Measurements from ENCODE around the gene ATF7IP2. TPM values are rescaled to one million over a fixed set of nuclear protein-coding genes. Genes with fewer than 3 reads are reported as not detected.

The ATF7IP2 gene
- total and polyA plus RNA-seq, 2 of the 13 experiments (the other 11 are each of a cell fraction or from before 2014, with no cell fraction given), result 117 to 217 TPM

DNA sequence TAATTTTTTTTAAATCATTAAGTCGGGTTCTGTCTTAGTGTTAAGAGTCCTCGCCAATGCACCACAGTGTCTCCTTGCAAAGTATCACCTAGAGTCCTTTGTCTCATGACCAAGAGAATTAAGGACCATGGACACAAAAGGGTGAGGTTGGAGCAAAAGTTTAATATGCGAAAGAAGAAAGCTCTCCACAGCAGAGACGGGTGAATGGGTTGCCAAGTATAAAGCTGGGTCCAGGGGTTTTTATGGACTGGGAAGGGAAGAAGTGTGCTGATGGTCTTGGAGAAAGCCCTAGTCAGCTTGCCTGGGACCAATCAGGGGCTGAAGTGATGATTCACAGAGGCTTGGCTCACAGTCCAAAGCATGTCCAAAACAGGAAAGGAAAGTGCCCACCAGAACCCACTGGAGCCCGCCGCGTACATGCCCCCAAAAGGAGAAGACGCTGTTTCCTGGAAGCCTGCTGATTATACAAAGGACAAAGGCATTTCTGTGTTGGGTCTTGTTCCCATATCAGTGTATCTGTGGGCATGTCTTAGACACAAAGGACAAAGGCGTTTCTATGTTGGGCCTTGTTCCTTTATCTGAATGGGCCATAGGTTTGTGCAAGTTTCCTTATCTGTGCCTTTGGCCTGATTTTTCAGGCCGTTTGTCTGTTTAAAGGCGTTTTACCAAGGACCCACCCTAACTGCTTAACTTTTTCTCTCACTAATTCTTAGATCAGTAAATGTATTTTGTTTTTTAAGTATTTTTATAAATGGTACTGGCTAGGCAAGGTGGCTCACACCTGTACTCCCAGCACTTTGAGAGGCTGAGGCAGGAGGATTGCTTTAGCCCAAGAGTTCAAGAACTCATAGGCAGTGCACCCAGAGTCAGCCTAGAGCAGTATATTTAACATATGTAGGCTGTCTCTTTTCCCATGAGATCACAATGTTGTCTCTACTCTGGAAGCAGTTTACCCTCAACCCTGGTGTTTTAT, 28.7 kb upstream of the ATF7IP2 start (continued):
- TF ChIP-seq PREB (CRISPR knock-in tag; IDR thresholded peaks at IDR 0.05) (no peak), RORA (CRISPR knock-in tag; IDR thresholded peaks at IDR 0.05) (no peak), ZC3H13 (CRISPR knock-in tag; IDR thresholded peaks at IDR 0.05) (no peak), ZNF747 (CRISPR knock-in tag; IDR thresholded peaks at IDR 0.05; ENCODE audit: borderline replicate concordance) (peak; percentile 42; the same call in 1 of the 2 replicates), ZNF296 (CRISPR knock-in tag; conservative IDR thresholded peaks at IDR 0.05) (no peak), NCOA2 (CRISPR knock-in tag; IDR thresholded peaks at IDR 0.05) (peak; percentile 81), HMG20A (CRISPR knock-in tag; IDR thresholded peaks at IDR 0.05; ENCODE audit: borderline replicate concordance) (peak; percentile 64; the same call in 1 of the 2 replicates), ZNF780A (CRISPR knock-in tag; IDR thresholded peaks at IDR 0.05) (no peak), NCOA5 (CRISPR knock-in tag; IDR thresholded peaks at IDR 0.05) (no peak), ZNF543 (CRISPR knock-in tag; IDR thresholded peaks at IDR 0.05) (0 out of 2 replicates have a peak, but pooled peaks have one; percentile 23), ZNF12 (CRISPR knock-in tag; IDR thresholded peaks at IDR 0.05) (no peak), FOXK1 (CRISPR knock-in tag; IDR thresholded peaks at IDR 0.05; ENCODE audit: borderline replicate concordance, low read depth) (no peak), RFXANK (CRISPR knock-in tag; IDR thresholded peaks at IDR 0.05) (no peak), SRSF4 (IDR thresholded peaks at IDR 0.05; ENCODE audit: low read depth, low read length, poor library complexity, severe bottlenecking) (no peak), ELK4 (CRISPR knock-in tag; IDR thresholded peaks at IDR 0.05; ENCODE audit: borderline replicate concordance) (no peak), ZNF530 (CRISPR knock-in tag; IDR thresholded peaks at IDR 0.05; ENCODE audit: low read depth) (no peak), ZNF556 (CRISPR knock-in tag; IDR thresholded peaks at IDR 0.05; ENCODE audit: borderline replicate concordance) (peak; percentile 70; the same call in 1 of the 2 replicates)
- TF ChIP-seq, protein P1, sequence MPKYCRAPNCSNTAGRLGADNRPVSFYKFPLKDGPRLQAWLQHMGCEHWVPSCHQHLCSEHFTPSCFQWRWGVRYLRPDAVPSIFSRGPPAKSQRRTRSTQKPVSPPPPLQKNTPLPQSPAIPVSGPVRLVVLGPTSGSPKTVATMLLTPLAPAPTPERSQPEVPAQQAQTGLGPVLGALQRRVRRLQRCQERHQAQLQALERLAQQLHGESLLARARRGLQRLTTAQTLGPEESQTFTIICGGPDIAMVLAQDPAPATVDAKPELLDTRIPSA (CRISPR knock-in tag; IDR thresholded peaks at IDR 0.05; ENCODE audit: borderline replicate concordance), result no peak
- TF ChIP-seq, protein P2, sequence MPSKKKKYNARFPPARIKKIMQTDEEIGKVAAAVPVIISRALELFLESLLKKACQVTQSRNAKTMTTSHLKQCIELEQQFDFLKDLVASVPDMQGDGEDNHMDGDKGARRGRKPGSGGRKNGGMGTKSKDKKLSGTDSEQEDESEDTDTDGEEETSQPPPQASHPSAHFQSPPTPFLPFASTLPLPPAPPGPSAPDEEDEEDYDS (CRISPR knock-in tag; IDR thresholded peaks at IDR 0.05), result no peak
- TF ChIP-seq, protein P3, sequence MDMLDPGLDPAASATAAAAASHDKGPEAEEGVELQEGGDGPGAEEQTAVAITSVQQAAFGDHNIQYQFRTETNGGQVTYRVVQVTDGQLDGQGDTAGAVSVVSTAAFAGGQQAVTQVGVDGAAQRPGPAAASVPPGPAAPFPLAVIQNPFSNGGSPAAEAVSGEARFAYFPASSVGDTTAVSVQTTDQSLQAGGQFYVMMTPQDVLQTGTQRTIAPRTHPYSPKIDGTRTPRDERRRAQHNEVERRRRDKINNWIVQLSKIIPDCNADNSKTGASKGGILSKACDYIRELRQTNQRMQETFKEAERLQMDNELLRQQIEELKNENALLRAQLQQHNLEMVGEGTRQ (IDR thresholded peaks at IDR 0.05; ENCODE audit: low read depth, low read length), result no peak
- TF ChIP-seq, protein P3 (CRISPR knock-in tag; IDR thresholded peaks at IDR 0.05; ENCODE audit: borderline replicate concordance), result no peak
- TF ChIP-seq, protein P4, sequence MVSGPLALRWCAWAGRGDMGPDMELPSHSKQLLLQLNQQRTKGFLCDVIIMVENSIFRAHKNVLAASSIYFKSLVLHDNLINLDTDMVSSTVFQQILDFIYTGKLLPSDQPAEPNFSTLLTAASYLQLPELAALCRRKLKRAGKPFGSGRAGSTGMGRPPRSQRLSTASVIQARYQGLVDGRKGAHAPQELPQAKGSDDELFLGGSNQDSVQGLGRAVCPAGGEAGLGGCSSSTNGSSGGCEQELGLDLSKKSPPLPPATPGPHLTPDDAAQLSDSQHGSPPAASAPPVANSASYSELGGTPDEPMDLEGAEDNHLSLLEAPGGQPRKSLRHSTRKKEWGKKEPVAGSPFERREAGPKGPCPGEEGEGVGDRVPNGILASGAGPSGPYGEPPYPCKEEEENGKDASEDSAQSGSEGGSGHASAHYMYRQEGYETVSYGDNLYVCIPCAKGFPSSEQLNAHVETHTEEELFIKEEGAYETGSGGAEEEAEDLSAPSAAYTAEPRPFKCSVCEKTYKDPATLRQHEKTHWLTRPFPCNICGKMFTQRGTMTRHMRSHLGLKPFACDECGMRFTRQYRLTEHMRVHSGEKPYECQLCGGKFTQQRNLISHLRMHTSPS (CRISPR knock-in tag; IDR thresholded peaks at IDR 0.05; ENCODE audit: low read depth), result peak; percentile 53; the same call in 1 of the 2 replicates
